ENCODE results near the gene BTG4. TPM values are rescaled to one million over a fixed set of nuclear protein-coding genes. Genes with fewer than 3 reads are reported as not detected.
A peak's percentile ranks its signal among the peaks of the same experiment; 100 is the strongest.

Gene BTG4
- total RNA-seq, 1 donor from 2014 or later: 3.0 TPM

- no peak for DNase-seq
These were observed 21.7 kb downstream of the BTG4 start for GRCh38 chr11:111490496-111490895.

- no peak for DNase-seq
These were observed 28.8 kb downstream of the BTG4 start for GRCh38 chr11:111483431-111483830.

GRCh38 chr11:111479666-111480065 lies 32.5 kb downstream of the BTG4 start:
- DNase-seq: no peak

GRCh38 chr11:111477898-111478297 lies 34.3 kb downstream of the BTG4 start:
- no peak for DNase-seq

GRCh38 chr11:111476956-111477355 lies 35.2 kb downstream of the BTG4 start:
- DNase-seq: peak; percentile 76

- no peak for DNase-seq
These were observed 35.8 kb downstream of the BTG4 start for GRCh38 chr11:111476366-111476765.

GRCh38 chr11:111474432-111474831 lies 37.8 kb downstream of the BTG4 start:
- DNase-seq: no peak

GRCh38 chr11:111472228-111472627 lies 40.0 kb downstream of the BTG4 start:
- DNase-seq: no peak

GRCh38 chr11:111469200-111469599 lies 43.0 kb downstream of the BTG4 start:
- peak; percentile 25 for DNase-seq

GRCh38 chr11:111466615-111467014 lies 45.6 kb downstream of the BTG4 start:
- DNase-seq: no peak

GRCh38 chr11:111465400-111465799 lies 46.8 kb downstream of the BTG4 start:
- DNase-seq: no peak

GRCh38 chr11:111463276-111463675 lies 48.9 kb downstream of the BTG4 start:
- no peak for DNase-seq

- no peak for DNase-seq
These were observed 49.9 kb downstream of the BTG4 start for GRCh38 chr11:111462329-111462728.

- DNase-seq: no peak
These were observed 50.5 kb downstream of the BTG4 start for GRCh38 chr11:111461460-111462235.

- no peak for DNase-seq
These were observed 51.3 kb downstream of the BTG4 start for GRCh38 chr11:111460856-111461255.

GRCh38 chr11:111460340-111460739 lies 51.8 kb downstream of the BTG4 start:
- no peak for DNase-seq

- DNase-seq: no peak
These were observed 52.5 kb downstream of the BTG4 start for GRCh38 chr11:111459506-111460270.

- no peak for DNase-seq
These were observed 54.3 kb downstream of the BTG4 start for GRCh38 chr11:111457731-111458368.

GRCh38 chr11:111456859-111457730 lies 55.1 kb downstream of the BTG4 start:
- DNase-seq: no peak

GRCh38 chr11:111456086-111456858 lies 55.9 kb downstream of the BTG4 start:
- no peak for DNase-seq

Data from tongue (tissue), 2 donors.